HAP-1 (cell line): ENCODE measurements around the gene DNPEP.

Source experiments
- DNase-seq, 2 experiments: peaks; one replicate each; pipeline ENCODE4 v3.0.0-alpha.2; 2016 to 2020; ENCODE audit warnings: low spot score in 2 of 2
- H3K27me3 ChIP-seq: fragments of 250-450 bp; sonication (Bioruptor Pico); 2 replicates; pipeline ENCODE4 v1.5.1; 2020; ENCODE audit warnings: low read depth, mild to moderate bottlenecking, moderate library complexity
- H3K36me3 ChIP-seq: fragments of 250-450 bp; sonication (Bioruptor Pico); replicated peaks from 2 replicates; pipeline ENCODE4 v1.5.1; 2020; ENCODE audit warnings: mild to moderate bottlenecking
- H3K4me1 ChIP-seq: fragments of 250-450 bp; sonication (Bioruptor Pico); 2 replicates; pipeline ENCODE4 v1.5.1; 2020; ENCODE audit warnings: mild to moderate bottlenecking
- H3K4me3 ChIP-seq: fragments of 250-450 bp; sonication (Bioruptor Pico); 2 replicates; pipeline ENCODE4 v1.5.1; 2020; ENCODE audit warnings: mild to moderate bottlenecking, moderate library complexity
- H3K9me3 ChIP-seq: fragments of 250-450 bp; sonication (Bioruptor Pico); 2 replicates; pipeline ENCODE4 v1.5.1; 2020; ENCODE audit warnings: mild to moderate bottlenecking, moderate library complexity
- in situ Hi-C: fragments of 300-500 bp; cut with MboI; formaldehyde crosslinking; loops from 3 replicates; pipeline ENCODE4 v1.14.3; 2020; ENCODE audit warnings: low sequenced_read_pairs, inconsistent platforms, mixed read lengths

Gene DNPEP

DNA sequence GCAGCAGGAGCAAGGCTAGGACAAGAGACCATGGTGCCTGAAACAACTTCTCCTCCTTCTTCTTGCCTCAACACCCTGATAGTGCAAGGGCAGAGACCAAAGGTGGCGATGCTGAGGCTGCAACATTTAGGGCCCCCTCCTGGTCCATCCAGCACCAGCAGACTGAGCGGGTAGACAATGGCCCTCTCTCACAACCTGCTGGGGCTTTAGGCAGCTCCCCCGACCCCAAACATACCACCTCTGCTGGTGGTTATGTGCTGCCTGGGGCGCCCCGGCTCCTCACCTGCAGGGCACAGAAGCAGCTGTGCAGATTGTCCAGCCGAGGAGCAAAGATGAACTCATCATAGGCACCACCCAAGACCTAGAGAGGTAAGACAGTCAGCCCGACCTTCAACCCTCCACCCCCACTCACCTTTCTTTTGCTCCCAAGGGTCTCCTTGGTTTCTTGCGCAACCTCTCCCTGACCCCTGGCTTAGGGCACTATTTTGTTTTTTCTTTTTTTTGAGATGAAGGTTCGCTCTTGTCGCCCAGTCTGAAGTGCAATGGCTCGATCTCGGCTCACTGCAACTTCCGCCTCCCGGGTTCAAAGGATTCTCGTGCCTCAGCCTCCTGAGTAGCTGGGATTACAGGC lies 3.5 kb downstream of the DNPEP start:
- H3K36me3 ChIP-seq, result peaks cover 18% of the 10 kb centered on the region
- in situ Hi-C loops, result no loop called here
- no peaks in the 10 kb centered on the region for H3K9me3 ChIP-seq
- no peak overlapping the region for H3K4me3 ChIP-seq
- no peak for DNase-seq
- peaks cover 6% of the 10 kb centered on the region for H3K4me1 ChIP-seq
- no peaks in the 10 kb centered on the region for H3K27me3 ChIP-seq

DNA sequence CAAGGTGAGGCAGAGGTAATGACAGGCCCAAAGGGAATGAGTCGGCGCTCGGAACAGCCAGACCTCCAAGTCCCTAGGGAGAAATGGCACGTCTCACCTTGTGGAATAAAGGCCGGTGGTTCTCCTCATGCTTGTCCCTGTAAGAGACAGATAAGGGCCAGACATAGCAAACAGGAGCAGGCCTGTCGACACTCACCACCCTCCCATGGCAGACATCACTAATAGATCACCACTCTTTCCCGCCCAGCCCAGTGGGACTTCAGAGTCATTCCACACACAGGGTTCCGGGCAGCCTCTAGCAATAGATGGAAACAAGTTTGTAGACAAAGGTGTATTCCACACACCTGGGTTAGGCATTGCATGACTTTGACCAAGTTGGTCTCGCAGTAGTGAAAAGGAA lies 6.3 kb downstream of the DNPEP start:
- Histone ChIP-seq H3K9me3 (no peaks in the 10 kb centered on the region), H3K4me3 (no peak overlapping the region), H3K4me1 (no peaks in the 10 kb centered on the region), H3K27me3 (no peaks in the 10 kb centered on the region), H3K36me3 (peaks cover 20% of the 10 kb centered on the region)
- DNase-seq, result no peak
- in situ Hi-C loops, result no loop called here

- Histone ChIP-seq H3K9me3 (no peaks in the 10 kb centered on the region), H3K36me3 (peaks cover 15% of the 10 kb centered on the region), H3K4me3 (no peak overlapping the region), H3K4me1 (no peaks in the 10 kb centered on the region), H3K27me3 (no peaks in the 10 kb centered on the region)
- in situ Hi-C loops, result no loop called here
- no peak for DNase-seq
These were observed 6.8 kb downstream of the DNPEP start for GRCh38 chr2:219380926-219381325.

DNA sequence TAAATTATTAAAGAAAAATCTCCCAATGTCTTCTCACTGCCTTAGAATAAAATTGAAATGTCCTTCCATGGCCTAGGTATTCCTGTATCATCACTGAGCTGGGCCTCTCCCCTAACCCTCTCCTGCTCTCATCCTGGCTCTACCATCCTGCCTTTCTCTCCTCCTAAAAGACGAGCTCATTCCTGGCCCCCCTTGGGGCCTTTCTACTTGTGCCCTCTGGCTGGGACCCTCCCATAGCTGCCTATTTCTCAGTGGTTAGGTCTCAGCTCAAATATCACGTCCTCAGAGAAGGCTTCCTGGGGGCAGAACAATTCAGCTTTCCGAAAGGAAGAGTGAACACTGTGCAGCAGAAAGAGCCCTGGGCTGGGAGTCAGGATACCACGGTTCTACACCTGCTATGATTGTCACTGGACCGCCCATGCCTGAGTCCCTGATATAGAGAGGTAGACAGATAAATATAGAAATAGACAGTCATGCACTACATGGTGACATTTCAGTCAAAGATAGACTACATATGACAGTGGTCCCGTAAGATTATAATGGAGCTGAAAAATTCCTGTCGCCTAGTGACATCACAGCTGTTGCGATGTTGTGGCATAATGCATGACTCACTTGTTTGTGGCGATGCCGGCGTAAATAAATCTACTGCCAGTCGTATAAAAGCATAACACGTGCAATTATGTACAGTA lies 9.4 kb downstream of the DNPEP start:
- DNase-seq, result no peak
- H3K36me3 ChIP-seq, result peaks cover 5% of the 10 kb centered on the region
- in situ Hi-C loops, result no loop called here
- H3K4me1 ChIP-seq, result no peaks in the 10 kb centered on the region
- H3K9me3 ChIP-seq, result no peaks in the 10 kb centered on the region
- no peak overlapping the region for H3K4me3 ChIP-seq
- H3K27me3 ChIP-seq, result no peaks in the 10 kb centered on the region

- Histone ChIP-seq H3K27me3 (no peaks in the 10 kb centered on the region), H3K36me3 (no peaks in the 10 kb centered on the region), H3K9me3 (no peaks in the 10 kb centered on the region), H3K4me3 (no peak overlapping the region), H3K4me1 (no peaks in the 10 kb centered on the region)
- in situ Hi-C loops, result no loop called here
- DNase-seq, result no peak
These were observed 18.3 kb downstream of the DNPEP start for GRCh38 chr2:219369447-219369861.

DNA sequence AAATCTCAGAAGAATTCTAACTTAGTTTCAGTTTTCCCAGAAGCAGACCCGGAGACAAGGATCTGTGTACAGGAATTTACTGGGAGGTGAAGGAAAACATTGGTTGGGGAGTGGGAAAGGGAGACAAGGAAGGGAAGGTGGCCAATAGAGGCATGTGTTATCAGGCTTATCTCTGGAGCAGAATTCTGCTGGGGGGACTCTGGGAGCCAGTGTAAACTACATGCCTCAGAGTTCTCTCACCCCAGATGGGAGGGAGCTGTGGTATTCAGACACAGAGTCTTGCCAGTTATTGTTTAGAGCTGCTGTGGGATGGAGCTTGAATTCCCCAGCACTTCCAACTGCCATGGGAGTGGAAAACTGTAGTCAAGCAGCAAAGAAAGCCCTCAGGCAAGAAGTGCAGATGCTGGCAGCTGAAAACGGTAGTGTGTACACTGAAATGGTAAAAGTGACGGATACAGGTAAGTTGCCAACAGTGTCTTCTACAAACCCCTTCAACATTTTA lies 19.0 kb downstream of the DNPEP start:
- in situ Hi-C loops, result no loop called here

DNA sequence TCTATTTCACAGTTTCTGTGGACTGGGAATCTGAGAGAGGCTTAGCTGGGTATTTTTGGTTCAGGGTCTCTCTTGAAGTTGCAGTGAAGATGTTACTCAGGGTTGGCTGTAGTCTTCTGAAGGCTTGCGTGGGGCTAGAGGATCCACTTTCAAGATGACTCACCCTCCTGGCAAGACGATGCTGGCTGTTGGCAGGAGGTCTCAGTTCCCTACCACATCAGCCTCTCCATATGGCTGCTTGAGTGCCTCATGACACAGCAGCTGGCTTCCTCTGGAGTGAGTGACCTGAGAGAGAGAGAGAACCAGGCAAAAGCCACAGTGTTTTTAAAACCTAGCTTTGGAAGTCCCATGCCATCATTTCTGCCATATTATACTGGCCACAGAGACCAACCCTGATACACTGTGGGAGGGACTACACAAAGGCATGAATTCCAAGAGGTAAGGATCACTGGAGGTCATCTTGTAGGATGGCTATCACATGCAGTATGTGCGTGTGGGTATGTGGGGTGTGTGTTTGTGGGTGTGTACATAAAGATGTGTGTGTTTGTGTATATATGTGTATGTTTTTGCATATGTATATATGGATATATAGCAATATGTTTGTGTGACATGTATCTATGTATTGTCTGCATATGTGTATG lies 25.1 kb downstream of the DNPEP start:
- H3K36me3 ChIP-seq, result no peaks in the 10 kb centered on the region
- H3K27me3 ChIP-seq, result peaks cover 29% of the 10 kb centered on the region
- in situ Hi-C loops, result no loop called here
- H3K4me1 ChIP-seq, result no peaks in the 10 kb centered on the region
- H3K9me3 ChIP-seq, result no peaks in the 10 kb centered on the region
- no peak overlapping the region for H3K4me3 ChIP-seq
- DNase-seq, result no peak

More for the DNA sequence above, 19.0 kb downstream of the DNPEP start:
- H3K9me3 ChIP-seq, result no peaks in the 10 kb centered on the region
- no peak for DNase-seq
- H3K27me3 ChIP-seq, result no peaks in the 10 kb centered on the region
- H3K36me3 ChIP-seq, result no peaks in the 10 kb centered on the region
- no peak overlapping the region for H3K4me3 ChIP-seq
- H3K4me1 ChIP-seq, result no peaks in the 10 kb centered on the region

DNA sequence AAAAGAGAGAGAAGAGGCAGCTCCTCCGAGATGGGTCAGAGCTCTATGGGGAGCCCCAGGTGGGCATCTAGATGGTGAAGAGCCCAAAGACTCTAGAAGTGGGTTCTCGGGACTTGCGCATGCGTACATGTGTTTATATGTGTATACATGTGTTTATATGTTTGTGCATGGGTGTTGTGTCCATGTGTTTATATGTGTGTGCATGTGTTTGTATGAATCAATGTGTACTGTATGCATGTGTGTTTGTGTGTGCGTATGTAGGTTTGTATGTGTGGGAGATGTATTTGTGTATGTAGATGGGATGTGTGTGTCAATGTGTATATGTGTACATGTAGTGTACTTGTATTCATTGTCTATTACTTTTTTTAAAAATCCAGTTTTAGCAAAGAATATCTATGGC lies 25.6 kb downstream of the DNPEP start:
- H3K27me3 ChIP-seq, result peaks cover 35% of the 10 kb centered on the region
- DNase-seq, result no peak
- H3K9me3 ChIP-seq, result no peaks in the 10 kb centered on the region
- no peaks in the 10 kb centered on the region for H3K36me3 ChIP-seq
- no peak overlapping the region for H3K4me3 ChIP-seq
- H3K4me1 ChIP-seq, result no peaks in the 10 kb centered on the region
- in situ Hi-C loops, result no loop called here

GRCh38 chr2:219358170-219359075 lies 29.3 kb downstream of the DNPEP start:
- Histone ChIP-seq H3K4me3 (no peak overlapping the region), H3K9me3 (no peaks in the 10 kb centered on the region), H3K36me3 (no peaks in the 10 kb centered on the region), H3K27me3 (peaks cover 55% of the 10 kb centered on the region), H3K4me1 (no peaks in the 10 kb centered on the region)
- in situ Hi-C loops, result no loop called here
- DNase-seq, result no peak

- Histone ChIP-seq H3K4me3 (no peak overlapping the region), H3K36me3 (no peaks in the 10 kb centered on the region), H3K4me1 (no peaks in the 10 kb centered on the region), H3K27me3 (peaks cover 55% of the 10 kb centered on the region), H3K9me3 (no peaks in the 10 kb centered on the region)
- DNase-seq, result no peak
- in situ Hi-C loops, result no loop called here
These were observed 30.9 kb downstream of the DNPEP start for GRCh38 chr2:219356834-219357233.

- H3K36me3 ChIP-seq, result no peaks in the 10 kb centered on the region
- no peak for DNase-seq
- no peaks in the 10 kb centered on the region for H3K4me1 ChIP-seq
- H3K9me3 ChIP-seq, result no peaks in the 10 kb centered on the region
- in situ Hi-C loops, result no loop called here
- no peak overlapping the region for H3K4me3 ChIP-seq
- peaks cover 47% of the 10 kb centered on the region for H3K27me3 ChIP-seq
These were observed 33.1 kb downstream of the DNPEP start for GRCh38 chr2:219354582-219354981.

- Histone ChIP-seq H3K27me3 (peaks cover 33% of the 10 kb centered on the region), H3K4me1 (no peaks in the 10 kb centered on the region), H3K36me3 (no peaks in the 10 kb centered on the region), H3K4me3 (no peak overlapping the region), H3K9me3 (no peaks in the 10 kb centered on the region)
- in situ Hi-C loops, result no loop called here
- no peak for DNase-seq
These were observed 34.6 kb downstream of the DNPEP start for GRCh38 chr2:219353129-219353528.

GRCh38 chr2:219352448-219353023 lies 35.2 kb downstream of the DNPEP start:
- Histone ChIP-seq H3K4me1 (no peaks in the 10 kb centered on the region), H3K4me3 (no peak overlapping the region), H3K27me3 (peaks cover 27% of the 10 kb centered on the region), H3K9me3 (no peaks in the 10 kb centered on the region), H3K36me3 (no peaks in the 10 kb centered on the region)
- in situ Hi-C loops, result no loop called here
- DNase-seq, result peak; percentile 31 to 84
